ACC112 (cell line): Measurements from ENCODE around the gene BTBD9.
A peak's percentile ranks its signal among the peaks of the same experiment; 100 is the strongest.

Experiments used
- H2AFZ ChIP-seq: fragments of 200-600 bp; sonication (generic); one replicate; pipeline ENCODE4 v1.6.0; 2017; ENCODE audit warnings: antibody characterized with exemption, low read length; ENCODE audit not compliant: unreplicated experiment
- H3K27ac ChIP-seq: fragments of 200-600 bp; sonication (generic); 2 replicates; pipeline ENCODE4 v1.5.1; 2014; ENCODE audit warnings: low read depth, mild to moderate bottlenecking, antibody characterized with exemption, low read length, moderate library complexity
- H3K27me3 ChIP-seq: fragments of 200-600 bp; sonication (generic); 2 replicates; pipeline ENCODE4 v1.6.1; 2014; ENCODE audit warnings: mild to moderate bottlenecking, antibody characterized with exemption, low read length, moderate library complexity, mixed read lengths; ENCODE audit not compliant: insufficient read depth
- H3K36me3 ChIP-seq: fragments of 200-600 bp; sonication (generic); 2 replicates; pipeline ENCODE4 v1.6.1; 2016; ENCODE audit warnings: mild to moderate bottlenecking, antibody characterized with exemption, low read length, moderate library complexity, mixed read lengths; ENCODE audit not compliant: insufficient read depth
- H3K4me1 ChIP-seq: fragments of 200-600 bp; sonication (generic); one replicate; pipeline ENCODE4 v1.6.1; 2016; ENCODE audit warnings: low read length, mixed read lengths; ENCODE audit not compliant: insufficient read depth, unreplicated experiment, control insufficient read depth
- H3K4me3 ChIP-seq: fragments of 200-600 bp; sonication (generic); 2 replicates; pipeline ENCODE4 v1.5.1; 2014; ENCODE audit warnings: mild to moderate bottlenecking, low read depth, low read length
- H3K79me2 ChIP-seq: fragments of 200-600 bp; sonication (generic); one replicate; pipeline ENCODE4 v1.6.0; 2016; ENCODE audit warnings: low read length; ENCODE audit not compliant: control insufficient read depth, unreplicated experiment, insufficient read depth

Gene BTBD9

GRCh38 chr6:38261626-38262025 is 378.1 kb downstream of the BTBD9 start:
- Histone ChIP-seq H3K27ac (peak overlapping the region; percentile 79), H2AFZ (no peak overlapping the region), H3K79me2 (no peaks in the 10 kb centered on the region), H3K27me3 (no peaks in the 10 kb centered on the region), H3K36me3 (no peaks in the 10 kb centered on the region), H3K4me3 (peak overlapping the region; percentile 57), H3K4me1 (peaks cover 46% of the 10 kb centered on the region)

GRCh38 chr6:38259736-38260135 is 380.0 kb downstream of the BTBD9 start:
- Histone ChIP-seq H3K4me3 (peak overlapping the region; percentile 49; the same call in 1 of the 2 replicates), H2AFZ (no peak overlapping the region), H3K79me2 (no peaks in the 10 kb centered on the region), H3K27ac (peak overlapping the region; percentile 66), H3K4me1 (peaks cover 46% of the 10 kb centered on the region), H3K27me3 (no peaks in the 10 kb centered on the region), H3K36me3 (no peaks in the 10 kb centered on the region)

GRCh38 chr6:38248500-38249234 is 391.1 kb downstream of the BTBD9 start:
- Histone ChIP-seq H3K27ac (peak overlapping the region; percentile 38), H2AFZ (no peak overlapping the region), H3K79me2 (no peaks in the 10 kb centered on the region), H3K4me3 (no peak overlapping the region), H3K27me3 (no peaks in the 10 kb centered on the region), H3K4me1 (peaks cover 7% of the 10 kb centered on the region), H3K36me3 (0 out of 2 replicates have a peak, but pooled peaks cover 6% of the 10 kb centered on the region)

- Histone ChIP-seq H3K27me3 (no peaks in the 10 kb centered on the region), H3K79me2 (no peaks in the 10 kb centered on the region), H3K4me3 (no peak overlapping the region), H2AFZ (no peak overlapping the region), H3K36me3 (0 out of 2 replicates have a peak, but pooled peaks cover 6% of the 10 kb centered on the region), H3K4me1 (peaks cover 8% of the 10 kb centered on the region), H3K27ac (no peak overlapping the region)
These were observed 394.4 kb downstream of the BTBD9 start for GRCh38 chr6:38245295-38245694.

GRCh38 chr6:38244869-38245268 is 394.9 kb downstream of the BTBD9 start:
- Histone ChIP-seq H3K36me3 (0 out of 2 replicates have a peak, but pooled peaks cover 1% of the 10 kb centered on the region), H3K27me3 (no peaks in the 10 kb centered on the region), H3K4me1 (peaks cover 12% of the 10 kb centered on the region), H2AFZ (no peak overlapping the region), H3K4me3 (no peak overlapping the region), H3K27ac (no peak overlapping the region), H3K79me2 (no peaks in the 10 kb centered on the region)

- no peak overlapping the region for H3K27ac ChIP-seq
- H3K4me3 ChIP-seq: no peak overlapping the region
- no peak overlapping the region for H2AFZ ChIP-seq
- no peaks in the 10 kb centered on the region for H3K36me3 ChIP-seq
- H3K27me3 ChIP-seq: no peaks in the 10 kb centered on the region
- H3K4me1 ChIP-seq: peaks cover 7% of the 10 kb centered on the region
- H3K79me2 ChIP-seq: no peaks in the 10 kb centered on the region
These were observed 398.4 kb downstream of the BTBD9 start for GRCh38 chr6:38241200-38241871.

GRCh38 chr6:38239719-38240451 is 399.8 kb downstream of the BTBD9 start:
- peaks cover 7% of the 10 kb centered on the region for H3K4me1 ChIP-seq
- no peak overlapping the region for H3K4me3 ChIP-seq
- no peaks in the 10 kb centered on the region for H3K36me3 ChIP-seq
- no peak overlapping the region for H3K27ac ChIP-seq
- H3K79me2 ChIP-seq: no peaks in the 10 kb centered on the region
- H2AFZ ChIP-seq: no peak overlapping the region
- no peaks in the 10 kb centered on the region for H3K27me3 ChIP-seq

- Histone ChIP-seq H3K4me3 (no peak overlapping the region), H2AFZ (no peak overlapping the region), H3K27me3 (no peaks in the 10 kb centered on the region), H3K79me2 (no peaks in the 10 kb centered on the region), H3K4me1 (peaks cover 17% of the 10 kb centered on the region), H3K36me3 (no peaks in the 10 kb centered on the region), H3K27ac (no peak overlapping the region)
These were observed 403.1 kb downstream of the BTBD9 start for GRCh38 chr6:38236631-38237030.

- Histone ChIP-seq H2AFZ (no peak overlapping the region), H3K27me3 (no peaks in the 10 kb centered on the region), H3K4me1 (peaks cover 14% of the 10 kb centered on the region), H3K27ac (no peak overlapping the region), H3K79me2 (no peaks in the 10 kb centered on the region), H3K36me3 (no peaks in the 10 kb centered on the region), H3K4me3 (no peak overlapping the region)
These were observed 404.6 kb downstream of the BTBD9 start for GRCh38 chr6:38234934-38235682.

- Histone ChIP-seq H3K4me1 (peaks cover 11% of the 10 kb centered on the region), H3K4me3 (no peak overlapping the region), H3K27me3 (no peaks in the 10 kb centered on the region), H3K27ac (no peak overlapping the region), H2AFZ (no peak overlapping the region), H3K36me3 (no peaks in the 10 kb centered on the region), H3K79me2 (no peaks in the 10 kb centered on the region)
These were observed 405.6 kb downstream of the BTBD9 start for GRCh38 chr6:38234141-38234540.
